K562 (cell line): ENCODE results near the gene NAGS. TPM values are rescaled to one million over a fixed set of nuclear protein-coding genes. Genes with fewer than 3 reads are reported as not detected.

ENCODE experiments used
- ATAC-seq: fragments of 200-7000 bp; cut with Tn5 transposase; 3 replicates; pipeline ENCODE4 v1.9.1; 2020; ENCODE audit warnings: moderate library complexity
- BruUV-seq: library from RNA; stranded (reverse); fragments of 400-500 nt; replicated peaks from 2 replicates; lab custom pipeline; 2021; lab: Mats Ljungman, UMichigan
- CTCF ChIA-PET: fragments of 300-600 bp; formaldehyde crosslinking; extraction: SDS; loops from one replicate; lab custom pipeline; 2021; ENCODE audit warnings: low intra/inter-chr PET ratio; lab: Yijun Ruan, JAX
- POLR2A ChIA-PET: fragments of 300-600, 350-650 bp; sonication (Branson Sonifier 250); formaldehyde crosslinking; extraction: SDS; loops from one replicate; lab custom pipeline; 2021; ENCODE audit warnings: antibody characterized with exemption, inconsistent platforms; lab: Yijun Ruan, JAX
- DNase-seq, 4 experiments: peaks; one replicate each; pipeline versions ENCODE4 v3.0.0 to v3.0.0-alpha.2; 2011 to 2018; ENCODE audit warnings: low spot score in 3 of 4, mixed read lengths in 3 of 4; ENCODE audit errors: extremely low read depth in 1 of 4
- FAIRE-seq: peaks from 2 replicates; lab custom pipeline; 2011; peaks lifted over from hg19 to GRCh38; lab: Jason Lieb, UNC
- H2AFZ ChIP-seq: 2 replicates; pipeline ENCODE4 v1.6.0; 2011; ENCODE audit warnings: low read depth, low read length, control low read depth, inconsistent platforms
- H3K27ac ChIP-seq: fragments of 200-600 bp; 3 replicates; pipeline ENCODE4 v1.8.0; 2011; ENCODE audit warnings: low read depth, mild to moderate bottlenecking, control low read depth, inconsistent platforms, low read length, moderate library complexity, mixed read lengths; ENCODE audit errors: extremely low read depth
- H3K27me3 ChIP-seq, 2 experiments: fragments of 300-600 bp in 1 of 2; 2 replicates in 1 of 2; 3 replicates in 1 of 2; pipeline versions ENCODE4 v1.6.0 to v1.8.0; 2011; ENCODE audit warnings: inconsistent platforms in 2 of 2, low read length in 2 of 2, mild to moderate bottlenecking in 1 of 2, mixed read lengths in 1 of 2, moderate library complexity in 1 of 2; ENCODE audit not compliant: control insufficient read depth in 2 of 2, insufficient read depth in 2 of 2
- H3K36me3 ChIP-seq: fragments of 300-600 bp; 3 replicates; pipeline ENCODE4 v1.8.0; 2011; ENCODE audit warnings: mild to moderate bottlenecking, low read length, inconsistent platforms; ENCODE audit not compliant: control insufficient read depth, insufficient read depth
- H3K4me1 ChIP-seq, 2 experiments: fragments of 200-600 bp in 1 of 2; replicated peaks in 1 of 2; 2 replicates in 1 of 2; 3 replicates in 1 of 2; pipeline versions ENCODE4 v1.5.1 to v1.8.0; 2011; ENCODE audit warnings: inconsistent platforms in 2 of 2, low read length in 2 of 2, mild to moderate bottlenecking in 1 of 2, mixed read lengths in 1 of 2, moderate library complexity in 1 of 2; ENCODE audit not compliant: control insufficient read depth in 2 of 2, insufficient read depth in 2 of 2
- H3K4me2 ChIP-seq: 2 replicates; pipeline ENCODE4 v1.6.1; 2011; ENCODE audit warnings: low read length, control low read depth, inconsistent platforms, mixed read lengths; ENCODE audit not compliant: insufficient read depth
- H3K4me3 ChIP-seq: fragments of 200-600 bp; sonication (generic), shearing (Covaris generic); 2 replicates; pipeline ENCODE4 v1.5.1; 2016; ENCODE audit warnings: control low read depth, inconsistent platforms
- H3K79me2 ChIP-seq: fragments of 200-600 bp; 3 replicates; pipeline ENCODE4 v1.8.0; 2011; ENCODE audit warnings: low read length, inconsistent platforms; ENCODE audit not compliant: control insufficient read depth, insufficient read depth
- H3K9ac ChIP-seq, 2 experiments: 2 replicates each; pipeline versions ENCODE4 v1.6.0 to v1.6.1; 2011; ENCODE audit warnings: low read depth in 2 of 2, low read length in 2 of 2, control low read depth in 1 of 2, inconsistent platforms in 1 of 2, mild to moderate bottlenecking in 1 of 2, mixed read lengths in 1 of 2; ENCODE audit not compliant: insufficient read depth in 1 of 2
- H3K9me1 ChIP-seq: one replicate; pipeline ENCODE4 v1.6.0; 2011; ENCODE audit warnings: inconsistent platforms, mild to moderate bottlenecking, low read length, moderate library complexity; ENCODE audit not compliant: control insufficient read depth, insufficient read depth
- H3K9me3 ChIP-seq: replicated peaks from 2 replicates; pipeline ENCODE4 v1.5.1; 2011; ENCODE audit warnings: low read depth, low read length, inconsistent platforms; ENCODE audit not compliant: control insufficient read depth, insufficient read depth
- H4K20me1 ChIP-seq: replicated peaks from 2 replicates; pipeline ENCODE4 v1.6.1; 2011; ENCODE audit warnings: low read length, inconsistent platforms, mixed read lengths; ENCODE audit not compliant: control insufficient read depth, insufficient read depth
- CBFA2T2 ChIP-seq: fragments of 450-650 bp; conservative IDR thresholded peaks from 2 replicates; pipeline ENCODE4 v1.6.1; 2017; ENCODE audit warnings: mild to moderate bottlenecking
- DIDO1 ChIP-seq: fragments of 450-650 bp; IDR thresholded peaks from 2 replicates; pipeline ENCODE4 v1.6.1; 2016; ENCODE audit warnings: low read depth, missing biosample characterization, missing genetic modification characterization
- FOXA3 ChIP-seq, 2 experiments: fragments of 450-650 bp in 1 of 2; sonication (generic) in 1 of 2; formaldehyde crosslinking; IDR thresholded peaks in 1 of 2; conservative IDR thresholded peaks in 1 of 2; 2 replicates each; pipeline versions ENCODE4 v1.4.0 to v1.8.0; 2020 to 2022; ENCODE audit warnings: mild to moderate bottlenecking in 2 of 2, missing genetic modification reagents in 1 of 2
- FOXO4 ChIP-seq: fragments of 450-650 bp; formaldehyde crosslinking; IDR thresholded peaks from 2 replicates; pipeline ENCODE4 v1.4.0; 2020; ENCODE audit warnings: mild to moderate bottlenecking, moderate library complexity
- HINFP ChIP-seq: fragments of 450-650 bp; conservative IDR thresholded peaks from 2 replicates; pipeline ENCODE4 v1.6.1; 2016; ENCODE audit warnings: missing genetic modification characterization, low read depth, mild to moderate bottlenecking, control low read depth, missing compliant biosample characterization
- HMGN3 ChIP-seq: IDR thresholded peaks from 2 replicates; pipeline ENCODE4 v1.6.1; 2011; ENCODE audit warnings: borderline replicate concordance, low read depth, mild to moderate bottlenecking, mixed read lengths, low read length; ENCODE audit not compliant: insufficient read length; ENCODE audit errors: extremely low read depth
- NFE2L1 ChIP-seq: fragments of 450-650 bp; IDR thresholded peaks from 2 replicates; pipeline ENCODE4 v1.6.1; 2016; ENCODE audit warnings: missing genetic modification characterization, low read depth, mild to moderate bottlenecking, missing compliant biosample characterization, moderate library complexity, borderline replicate concordance
- PHTF2 ChIP-seq: fragments of 250-450 bp; sonication (Bioruptor Pico); IDR thresholded peaks from 2 replicates; pipeline ENCODE4 v1.5.0; 2021; ENCODE audit warnings: mild to moderate bottlenecking
- SETDB1 ChIP-seq: IDR thresholded peaks from one replicate; pipeline ENCODE4 v1.6.1; 2012; ENCODE audit warnings: low read length, control low read depth, inconsistent platforms
- TCF3 ChIP-seq: sonication (generic); formaldehyde crosslinking; IDR thresholded peaks from 2 replicates; pipeline ENCODE4 v1.4.0; 2020; ENCODE audit warnings: mild to moderate bottlenecking, missing genetic modification reagents
- TCF7L2 ChIP-seq: fragments of 150-350 bp; IDR thresholded peaks from 2 replicates; pipeline ENCODE4 v1.6.1; 2016; ENCODE audit warnings: low read depth, mild to moderate bottlenecking, low read length, moderate library complexity
- TFAP4 ChIP-seq: sonication (generic); formaldehyde crosslinking; IDR thresholded peaks from 2 replicates; pipeline ENCODE4 v1.8.0; 2022; ENCODE audit warnings: missing genetic modification reagents, mild to moderate bottlenecking, moderate library complexity, borderline replicate concordance
- ZFP91 ChIP-seq: sonication (generic); formaldehyde crosslinking; IDR thresholded peaks from 2 replicates; pipeline ENCODE4 v1.8.0; 2022; ENCODE audit warnings: mild to moderate bottlenecking, missing genetic modification reagents
- ZNF75A ChIP-seq: fragments of 450-650 bp; formaldehyde crosslinking; IDR thresholded peaks from 2 replicates; pipeline ENCODE4 v1.4.0; 2020; ENCODE audit warnings: mild to moderate bottlenecking
- ZNF76 ChIP-seq: fragments of 250-450 bp; sonication (Bioruptor Pico); IDR thresholded peaks from 2 replicates; pipeline ENCODE4 v1.4.0; 2020; ENCODE audit warnings: mild to moderate bottlenecking, moderate library complexity, borderline replicate concordance
- ZSCAN32 ChIP-seq: fragments of 450-650 bp; formaldehyde crosslinking; IDR thresholded peaks from 2 replicates; pipeline ENCODE4 v1.4.0; 2020; ENCODE audit warnings: mild to moderate bottlenecking, moderate library complexity
- WGBS: fragments of 100-300 bp; shearing (Covaris generic); methylation state at CpG from one replicate; pipeline ENCODE4 v1.1.6; 2016; ENCODE audit warnings: low coverage, mixed read lengths; ENCODE audit not compliant: insufficient coverage; ENCODE audit errors: missing lambda C conversion rate; 5-methylcytosine and 5-hydroxymethylcytosine counted together
- in situ Hi-C: fragments of 300-500 bp; cut with MboI; formaldehyde crosslinking; loops from 4 replicates; pipeline ENCODE4 v1.15.0; 2018; ENCODE audit warnings: inconsistent platforms, mixed read lengths
- intact Hi-C: fragments of 100-400 bp; cut with micrococcal nuclease; formaldehyde crosslinking; loops from 2 replicates; pipeline ENCODE4 v1.14.2; 2022
- polyA plus RNA-seq, 8 experiments: library from polyadenylated mRNA; depleted of rRNA in 4 of 8; stranded (reverse) in 5 of 8; unstranded in 3 of 8; fragments of >200 nt; fragmentation: Nextera tagmentation in 2 of 8; fragmentation: Illumina TruSeq in 1 of 8; extraction: Ambion mirVana in 2 of 8; extraction: Trizol in 1 of 8; gene quantifications; 2 replicates each; pipeline versions ENCODE4 v1.2.1 to v1.2.3, GENCODE V29; 2011 to 2014; ENCODE audit warnings: inconsistent platforms in 1 of 8, missing spikeins in 1 of 8
- total RNA-seq, 7 experiments: library from RNA; depleted of rRNA in 6 of 7; stranded (reverse); fragments of >200 nt in 6 of 7; fragmentation: Illumina TruSeq in 2 of 7; extraction: Trizol in 2 of 7; gene quantifications; 2 replicates each; pipeline versions ENCODE4 v1.2.1 to v1.2.3, GENCODE V29; 2011 to 2021; ENCODE audit warnings: low replicate concordance in 1 of 7

The NAGS gene
- total and polyA plus RNA-seq, 9 of the 15 experiments (the other 6 are each of a cell fraction or from before 2014, with no cell fraction given) = not detected

GRCh38 chr17:43979011-43979410 lies 25.4 kb upstream of the NAGS start:
- Histone ChIP-seq H3K9me1 (no peaks in the 10 kb centered on the region), H3K4me1 (peaks cover 5 to 9% of the 10 kb centered on the region in 2 experiments), H3K4me3 (no peak overlapping the region), H4K20me1 (no peaks in the 10 kb centered on the region), H3K27ac (no peak overlapping the region), H3K4me2 (no peak overlapping the region), H3K79me2 (no peaks in the 10 kb centered on the region), H3K9ac (no peak overlapping the region), H2AFZ (no peak overlapping the region), H3K27me3 (peaks cover 26 to 43% of the 10 kb centered on the region in 2 experiments), H3K36me3 (no peaks in the 10 kb centered on the region), H3K9me3 (no peaks in the 10 kb centered on the region; the same call in 1 of the 2 replicates)
- DNase-seq (no peak), ATAC-seq (no peak), FAIRE-seq (no peak)
- POLR2A ChIA-PET = interaction anchor here (0.7 to 1.1 kb wide), 2 partner anchors 26 to 49 kb away, joined by 4 read pairs; no protein-coding TSS in a partner anchor
- WGBS = 18% methylated on average over 7 of the region's 7 CpGs
- in situ Hi-C loops (no loop called here), intact Hi-C loops (no loop called here)
- no peak for TF ChIP-seq FOXA3 (CRISPR knock-in tag; conservative IDR thresholded peaks at IDR 0.05 in 1 of 2, IDR thresholded peaks at IDR 0.05 in 1 of 2)
- TF ChIP-seq TCF7L2 = no peak
- TF ChIP-seq SETDB1 = no peak
- TF ChIP-seq ZNF76 (CRISPR knock-in tag) = no peak
- TF ChIP-seq FOXO4 = no peak
- no peak for TF ChIP-seq NFE2L1 (tag)
- TF ChIP-seq ZFP91 (CRISPR knock-in tag) = no peak
- TF ChIP-seq HMGN3 = no peak
- TF ChIP-seq DIDO1 (tag) = no peak
- no peak for TF ChIP-seq CBFA2T2
- TF ChIP-seq PHTF2 (CRISPR knock-in tag) = no peak
- no peak for TF ChIP-seq ZSCAN32
- TF ChIP-seq TCF3 (CRISPR knock-in tag) = no peak
- TF ChIP-seq HINFP (tag) = no peak
- TF ChIP-seq ZNF75A (CRISPR knock-in tag) = no peak
- TF ChIP-seq TFAP4 (CRISPR knock-in tag) = no peak
- CTCF ChIA-PET = no interaction called here
- BruUV-seq = no TSS peak
